ENCODE results near the gene SCIN.
A peak's percentile ranks its signal among the peaks of the same experiment; 100 is the strongest.
"Not testable (repeated sequence)": the region's sequence is repeated elsewhere in the genome, so short reads cannot be mapped to it uniquely, and the experiment has no call there.

SCIN gene

DNA sequence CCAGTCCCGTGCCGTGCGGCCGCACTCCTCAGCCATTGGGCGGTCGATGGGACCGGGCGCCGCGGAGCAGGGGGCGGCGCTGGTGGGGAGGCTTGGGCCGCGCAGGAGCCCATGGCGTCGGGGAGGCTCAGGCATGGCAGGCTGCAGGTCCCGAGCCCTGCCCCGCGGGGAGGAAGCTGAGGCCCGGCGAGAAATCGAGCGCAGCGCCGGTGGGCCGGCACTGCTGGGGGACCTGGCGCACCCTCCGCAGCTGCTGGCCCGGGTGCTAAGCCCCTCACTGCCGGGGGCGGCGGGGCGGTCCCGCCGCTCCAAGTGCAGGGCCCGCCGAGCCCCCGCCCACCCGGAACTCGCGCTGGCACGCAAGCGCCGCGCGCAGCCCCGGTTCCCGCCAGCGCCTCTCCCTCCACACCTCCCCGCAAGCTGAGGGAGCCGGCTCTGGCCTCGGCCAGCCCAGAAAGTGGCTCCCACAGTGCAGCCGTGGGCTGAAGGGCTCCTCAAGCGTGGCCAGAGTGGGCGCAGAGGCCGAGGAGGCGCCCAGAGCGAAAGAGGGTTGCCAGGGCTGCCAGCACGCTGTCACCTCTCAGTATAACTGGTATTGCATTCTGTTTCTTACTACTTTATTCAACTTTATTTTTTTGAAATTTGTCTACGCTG lies 14.3 kb upstream of the SCIN start:
- H3K9ac ChIP-seq (ENCODE audit: low read length); H3K4me1 ChIP-seq (ENCODE audit: control insufficient read depth in 1 of 2, insufficient read depth in 2 of 2, low read length in 2 of 2); H2BK5ac ChIP-seq (ENCODE audit: low read depth, low read length, poor library complexity); H3K79me2 ChIP-seq (ENCODE audit: control insufficient read depth, insufficient read depth, low read length, poor library complexity); H2AK5ac ChIP-seq (ENCODE audit: low read length); H3K18ac ChIP-seq (ENCODE audit: low read length); H3K14ac ChIP-seq (ENCODE audit: low read length); H3K36me3 ChIP-seq (ENCODE audit: control insufficient read depth in 1 of 2, insufficient read depth in 2 of 2, low read length in 2 of 2); H2BK12ac ChIP-seq (ENCODE audit: low read length); H3K27me3 ChIP-seq (ENCODE audit: insufficient read depth, low read length); H4K12ac ChIP-seq (ENCODE audit: low read depth, low read length); H2BK120ac ChIP-seq (ENCODE audit: insufficient read depth, low read length, poor library complexity); H3K4me3 ChIP-seq (ENCODE audit: low read depth, low read length); H3K23ac ChIP-seq (ENCODE audit: low read length); H3K4me2 ChIP-seq (ENCODE audit: low read length); H3K79me1 ChIP-seq (ENCODE audit: low read length); H2AFZ ChIP-seq (ENCODE audit: insufficient read depth, low read length, poor library complexity); H3K9me3 ChIP-seq (ENCODE audit: insufficient read depth, low read depth, low read length); H3K27ac ChIP-seq (ENCODE audit: low read depth, low read length); H4K8ac ChIP-seq (ENCODE audit: low read depth, low read length); H3K4ac ChIP-seq (ENCODE audit: low read depth, low read length): not testable (repeated sequence)
- no CpG with 5 or more reads among the region's 60 CpGs for WGBS (ENCODE audit: extremely low coverage, insufficient coverage, insufficient read length)
- peak overlapping the region; percentile 10 for H4K91ac ChIP-seq (ENCODE audit: low read depth, low read length)
- peak; percentile 41 to 66 for DNase-seq

DNA sequence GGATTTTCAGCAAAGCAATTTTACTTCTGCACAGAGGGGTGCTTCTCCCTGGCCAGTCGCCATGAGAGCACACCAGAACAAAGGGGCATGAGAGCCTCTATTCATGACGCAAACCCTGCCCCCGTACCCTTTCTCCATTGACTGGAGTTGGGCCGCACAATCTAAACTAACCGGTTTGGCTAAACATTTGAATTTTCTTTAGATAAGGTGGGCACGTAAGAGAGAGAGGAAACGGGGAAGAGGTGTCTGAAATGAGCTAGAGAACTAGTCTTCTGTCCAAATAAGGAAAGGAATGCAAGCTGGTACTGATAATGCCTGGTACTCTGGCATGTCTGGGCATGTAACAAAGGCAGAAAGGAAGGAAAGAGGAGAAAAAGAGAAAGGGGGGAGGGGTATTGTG lies 13.2 kb upstream of the SCIN start:
- no peaks in the 10 kb centered on the region for H3K36me3 ChIP-seq (ENCODE audit: control insufficient read depth in 1 of 2, insufficient read depth in 2 of 2, low read length in 2 of 2)
- no peaks in the 10 kb centered on the region for H3K4me1 ChIP-seq (ENCODE audit: control insufficient read depth in 1 of 2, insufficient read depth in 2 of 2, low read length in 2 of 2)
- H2AK5ac ChIP-seq (ENCODE audit: low read length): no peak overlapping the region
- no peak overlapping the region for H2AFZ ChIP-seq (ENCODE audit: insufficient read depth, low read length, poor library complexity)
- no peak overlapping the region for H2BK12ac ChIP-seq (ENCODE audit: low read length)
- H3K4me2 ChIP-seq (ENCODE audit: low read length): no peak overlapping the region
- H3K9ac ChIP-seq (ENCODE audit: low read length): no peak overlapping the region
- no peaks in the 10 kb centered on the region for H3K27me3 ChIP-seq (ENCODE audit: insufficient read depth, low read length)
- peak overlapping the region; percentile 68 for H2BK5ac ChIP-seq (ENCODE audit: low read depth, low read length, poor library complexity)
- no peak overlapping the region for H2BK120ac ChIP-seq (ENCODE audit: insufficient read depth, low read length, poor library complexity)
- H3K9me3 ChIP-seq (ENCODE audit: insufficient read depth, low read depth, low read length): no peaks in the 10 kb centered on the region
- H4K12ac ChIP-seq (ENCODE audit: low read depth, low read length): no peak overlapping the region
- H4K8ac ChIP-seq (ENCODE audit: low read depth, low read length): no peak overlapping the region
- no peak overlapping the region for H4K91ac ChIP-seq (ENCODE audit: low read depth, low read length)
- no peak overlapping the region for H3K4me3 ChIP-seq (ENCODE audit: low read depth, low read length)
- H3K79me2 ChIP-seq (ENCODE audit: control insufficient read depth, insufficient read depth, low read length, poor library complexity): no peaks in the 10 kb centered on the region
- no peak overlapping the region for H3K23ac ChIP-seq (ENCODE audit: low read length)
- H3K18ac ChIP-seq (ENCODE audit: low read length): no peak overlapping the region
- no peak overlapping the region for H3K4ac ChIP-seq (ENCODE audit: low read depth, low read length)
- H3K14ac ChIP-seq (ENCODE audit: low read length): no peak overlapping the region
- peaks cover 3% of the 10 kb centered on the region for H3K79me1 ChIP-seq (ENCODE audit: low read length)
- no peak overlapping the region for H3K27ac ChIP-seq (ENCODE audit: low read depth, low read length)
- no CpG with 5 or more reads among the region's 7 CpGs for WGBS (ENCODE audit: extremely low coverage, insufficient coverage, insufficient read length)
- peak; percentile 18 to 61 for DNase-seq

DNA sequence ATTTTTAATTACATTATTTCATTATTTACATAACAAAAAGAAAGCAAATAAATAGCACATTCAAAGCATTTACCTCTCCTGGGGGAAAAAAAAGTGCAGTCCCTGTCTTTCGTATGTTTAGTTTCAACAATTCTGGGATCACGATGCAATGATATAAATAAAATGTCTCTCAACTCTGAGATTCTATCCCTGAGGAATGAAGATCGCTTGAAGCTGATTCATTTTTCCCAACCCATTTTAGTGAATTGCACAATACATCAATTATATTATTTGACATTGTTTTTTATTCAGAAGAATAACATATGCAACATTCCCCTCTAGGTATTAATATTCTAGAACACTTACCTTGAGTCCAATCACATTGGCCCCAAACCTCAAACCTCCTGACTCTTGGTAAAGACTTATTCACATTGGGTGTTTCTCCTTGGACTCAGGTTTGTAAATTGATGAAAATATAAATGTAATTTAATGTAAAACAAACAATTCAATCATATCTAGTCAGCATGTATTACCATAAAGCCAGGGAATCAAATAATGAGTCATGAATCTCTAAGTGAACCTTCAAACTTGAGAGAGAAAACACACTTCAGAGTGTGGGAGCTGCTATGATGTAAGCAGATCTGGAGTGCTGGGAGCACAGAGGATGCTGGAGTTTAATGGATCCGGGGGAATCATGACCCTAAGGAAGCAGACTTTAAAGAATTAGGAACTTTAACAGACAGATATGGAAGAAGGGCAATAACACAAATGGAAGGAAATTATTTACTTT lies 5.3 kb upstream of the SCIN start:
- Histone ChIP-seq H4K91ac (ENCODE audit: low read depth, low read length) (no peak overlapping the region), H3K18ac (ENCODE audit: low read length) (no peak overlapping the region), H2BK5ac (ENCODE audit: low read depth, low read length, poor library complexity) (no peak overlapping the region), H3K14ac (ENCODE audit: low read length) (no peak overlapping the region), H3K9ac (ENCODE audit: low read length) (no peak overlapping the region), H3K4ac (ENCODE audit: low read depth, low read length) (no peak overlapping the region), H4K12ac (ENCODE audit: low read depth, low read length) (no peak overlapping the region), H2AK5ac (ENCODE audit: low read length) (no peak overlapping the region), H3K79me1 (ENCODE audit: low read length) (no peaks in the 10 kb centered on the region), H3K4me1 (ENCODE audit: control insufficient read depth in 1 of 2, insufficient read depth in 2 of 2, low read length in 2 of 2) (peaks cover 0 to under 1% of the 10 kb centered on the region in 2 experiments), H3K79me2 (ENCODE audit: control insufficient read depth, insufficient read depth, low read length, poor library complexity) (no peaks in the 10 kb centered on the region), H3K4me2 (ENCODE audit: low read length) (no peak overlapping the region), H3K4me3 (ENCODE audit: low read depth, low read length) (no peak overlapping the region), H2BK120ac (ENCODE audit: insufficient read depth, low read length, poor library complexity) (no peak overlapping the region), H3K27me3 (ENCODE audit: insufficient read depth, low read length) (no peaks in the 10 kb centered on the region), H3K27ac (ENCODE audit: low read depth, low read length) (no peak overlapping the region), H3K23ac (ENCODE audit: low read length) (no peak overlapping the region), H4K8ac (ENCODE audit: low read depth, low read length) (no peak overlapping the region), H2BK12ac (ENCODE audit: low read length) (no peak overlapping the region), H2AFZ (ENCODE audit: insufficient read depth, low read length, poor library complexity) (no peak overlapping the region), H3K9me3 (ENCODE audit: insufficient read depth, low read depth, low read length) (no peaks in the 10 kb centered on the region), H3K36me3 (ENCODE audit: control insufficient read depth in 1 of 2, insufficient read depth in 2 of 2, low read length in 2 of 2) (no peaks in the 10 kb centered on the region)
- no peak for DNase-seq
- WGBS (ENCODE audit: extremely low coverage, insufficient coverage, insufficient read length): no CpG with 5 or more reads among the region's 4 CpGs

DNA sequence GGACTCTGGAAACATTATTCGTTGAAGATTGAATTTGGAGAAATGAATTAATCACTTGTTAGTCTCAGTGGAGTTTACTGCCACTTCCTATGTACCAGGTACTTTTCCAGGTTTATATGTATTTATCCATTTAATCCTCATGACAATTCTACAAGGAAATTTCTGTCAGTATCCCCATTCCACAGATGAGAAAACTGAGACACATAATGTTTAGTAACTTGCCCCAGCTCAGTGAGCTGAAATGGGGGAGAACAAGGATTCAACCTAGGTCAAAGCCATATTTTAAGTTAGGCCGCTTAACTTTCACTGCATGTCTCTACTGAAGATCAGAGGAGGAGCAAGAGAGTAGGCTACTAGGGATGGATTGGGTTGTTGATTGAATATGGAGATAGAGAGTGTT lies 4.6 kb upstream of the SCIN start:
- H3K9me3 ChIP-seq (ENCODE audit: insufficient read depth, low read depth, low read length): no peaks in the 10 kb centered on the region
- no peak for DNase-seq
- no peak overlapping the region for H3K4me3 ChIP-seq (ENCODE audit: low read depth, low read length)
- H3K79me1 ChIP-seq (ENCODE audit: low read length): no peaks in the 10 kb centered on the region
- H3K18ac ChIP-seq (ENCODE audit: low read length): no peak overlapping the region
- H4K91ac ChIP-seq (ENCODE audit: low read depth, low read length): no peak overlapping the region
- H3K79me2 ChIP-seq (ENCODE audit: control insufficient read depth, insufficient read depth, low read length, poor library complexity): no peaks in the 10 kb centered on the region
- no peak overlapping the region for H4K8ac ChIP-seq (ENCODE audit: low read depth, low read length)
- H3K4me2 ChIP-seq (ENCODE audit: low read length): no peak overlapping the region
- H3K14ac ChIP-seq (ENCODE audit: low read length): no peak overlapping the region
- H2AFZ ChIP-seq (ENCODE audit: insufficient read depth, low read length, poor library complexity): no peak overlapping the region
- H2BK5ac ChIP-seq (ENCODE audit: low read depth, low read length, poor library complexity): no peak overlapping the region
- H3K23ac ChIP-seq (ENCODE audit: low read length): no peak overlapping the region
- H2AK5ac ChIP-seq (ENCODE audit: low read length): no peak overlapping the region
- H3K4ac ChIP-seq (ENCODE audit: low read depth, low read length): no peak overlapping the region
- no peak overlapping the region for H4K12ac ChIP-seq (ENCODE audit: low read depth, low read length)
- no peak overlapping the region for H2BK120ac ChIP-seq (ENCODE audit: insufficient read depth, low read length, poor library complexity)
- H3K27ac ChIP-seq (ENCODE audit: low read depth, low read length): no peak overlapping the region
- H2BK12ac ChIP-seq (ENCODE audit: low read length): no peak overlapping the region
- peaks cover 2 to 5% of the 10 kb centered on the region in 2 experiments for H3K4me1 ChIP-seq (ENCODE audit: control insufficient read depth in 1 of 2, insufficient read depth in 2 of 2, low read length in 2 of 2)
- peaks cover 1% of the 10 kb centered on the region for H3K27me3 ChIP-seq (ENCODE audit: insufficient read depth, low read length)
- no peaks in the 10 kb centered on the region for H3K36me3 ChIP-seq (ENCODE audit: control insufficient read depth in 1 of 2, insufficient read depth in 2 of 2, low read length in 2 of 2)
- no CpG with 5 or more reads among the region's 2 CpGs for WGBS (ENCODE audit: extremely low coverage, insufficient coverage, insufficient read length)
- H3K9ac ChIP-seq (ENCODE audit: low read length): no peak overlapping the region

Measured in trophoblast cell (in vitro differentiated cells and primary cell).